H1 (cell line): ENCODE measurements around the gene SDSL. TPM values are rescaled to one million over a fixed set of nuclear protein-coding genes. Genes with fewer than 3 reads are reported as not detected.

Experiments used
- CTCF ChIA-PET: fragments of 300-600 bp; sonication (Branson Sonifier 250); formaldehyde crosslinking; loops from one replicate; lab custom pipeline; 2021; ENCODE audit not compliant: partially characterized antibody; lab: Charles Lee
- POLR2A ChIA-PET: fragments of 300-600 bp; sonication (Branson Sonifier 250); formaldehyde crosslinking; loops from one replicate; lab custom pipeline; 2021; ENCODE audit warnings: inconsistent platforms; ENCODE audit not compliant: partially characterized antibody; lab: Charles Lee
- DNase-seq, 2 experiments: peaks; one replicate each; pipeline versions ENCODE4 v3.0.0 to v3.0.0-alpha.2; 2010 to 2022; ENCODE audit warnings: low spot score in 2 of 2, low read depth in 1 of 2, mixed read lengths in 1 of 2
- FAIRE-seq: peaks from 2 replicates; lab custom pipeline; 2011; peaks lifted over from hg19 to GRCh38; lab: Jason Lieb, UNC
- H2AFZ ChIP-seq: 2 replicates; pipeline ENCODE4 v1.8.1; 2012; ENCODE audit warnings: low read length, inconsistent platforms
- H2AK5ac ChIP-seq: 2 replicates; pipeline ENCODE4 v1.6.1; 2013; ENCODE audit warnings: low read depth, low read length
- H2BK120ac ChIP-seq: replicated peaks from 2 replicates; pipeline ENCODE3; 2013; ENCODE audit warnings: low read depth, low read length, inconsistent platforms
- H2BK12ac ChIP-seq: 2 replicates; pipeline ENCODE4 v1.6.1; 2013; ENCODE audit warnings: low read depth, low read length
- H2BK15ac ChIP-seq: 2 replicates; pipeline ENCODE4 v1.6.1; 2013; ENCODE audit warnings: low read length
- H2BK20ac ChIP-seq: 2 replicates; pipeline ENCODE4 v1.6.1; 2013; ENCODE audit warnings: low read length
- H2BK5ac ChIP-seq: 2 replicates; pipeline ENCODE4 v1.6.1; 2013; ENCODE audit warnings: low read depth, low read length
- H3K14ac ChIP-seq: 2 replicates; pipeline ENCODE4 v1.6.1; 2013; ENCODE audit warnings: inconsistent platforms; ENCODE audit not compliant: insufficient read length
- H3K18ac ChIP-seq: 2 replicates; pipeline ENCODE4 v1.6.1; 2013; ENCODE audit warnings: low read length; ENCODE audit errors: extremely low read depth
- H3K23ac ChIP-seq: 2 replicates; pipeline ENCODE4 v1.6.1; 2013; ENCODE audit warnings: inconsistent platforms; ENCODE audit not compliant: insufficient read length
- H3K23me2 ChIP-seq: 2 replicates; pipeline ENCODE4 v1.6.1; 2013; ENCODE audit warnings: low read depth, low read length
- H3K27ac ChIP-seq: 2 replicates; pipeline ENCODE4 v1.6.1; 2011; ENCODE audit warnings: low read depth, low read length, inconsistent platforms
- H3K27me3 ChIP-seq, 4 experiments: replicated peaks in 1 of 4; 1 replicate in 1 of 4; 2 replicates in 3 of 4; pipeline versions ENCODE4 v1.6.1 to v1.8.1; 2011 to 2013; ENCODE audit warnings: low read length in 3 of 4, mild to moderate bottlenecking in 3 of 4, inconsistent platforms in 2 of 4, mixed read lengths in 2 of 4, moderate library complexity in 1 of 4; ENCODE audit not compliant: control insufficient read depth in 3 of 4, insufficient read depth in 3 of 4; ENCODE audit errors: extremely low read depth in 1 of 4
- H3K36me3 ChIP-seq, 4 experiments: 2 replicates each; pipeline versions ENCODE4 v1.6.1 to v1.8.1; 2011 to 2013; ENCODE audit warnings: mild to moderate bottlenecking in 4 of 4, low read length in 3 of 4, moderate library complexity in 2 of 4, control low read depth in 1 of 4, inconsistent platforms in 1 of 4; ENCODE audit not compliant: insufficient read depth in 4 of 4, control insufficient read depth in 2 of 4
- H3K4ac ChIP-seq: replicated peaks from 2 replicates; pipeline ENCODE3; 2013; ENCODE audit warnings: low read length, low read depth, mixed read lengths, inconsistent platforms; ENCODE audit not compliant: insufficient read length
- H3K4me1 ChIP-seq, 4 experiments: replicated peaks in 1 of 4; 1 replicate in 1 of 4; 2 replicates in 3 of 4; pipeline versions ENCODE4 v1.6.1 to v1.8.1; 2011 to 2013; ENCODE audit warnings: low read length in 3 of 4, inconsistent platforms in 2 of 4, mixed read lengths in 1 of 4; ENCODE audit not compliant: insufficient read depth in 4 of 4, control insufficient read depth in 3 of 4
- H3K4me2 ChIP-seq, 2 experiments: 2 replicates each; pipeline versions ENCODE4 v1.6.1 to v1.8.1; 2011 to 2013; ENCODE audit warnings: low read depth in 2 of 2, low read length in 2 of 2, control low read depth in 1 of 2, inconsistent platforms in 1 of 2, mild to moderate bottlenecking in 1 of 2; ENCODE audit not compliant: insufficient read depth in 1 of 2
- H3K4me3 ChIP-seq, 4 experiments: fragments of 200-600, 300-600 bp in 1 of 4; sonication (generic), shearing (Covaris generic), sonication (Bioruptor Twin) in 1 of 4; 2 replicates each; pipeline versions ENCODE4 v1.5.1 to v1.8.1; 2011 to 2016; ENCODE audit warnings: low read length in 4 of 4, low read depth in 3 of 4, control low read depth in 2 of 4, inconsistent platforms in 2 of 4, mild to moderate bottlenecking in 2 of 4, mixed read lengths in 1 of 4, moderate library complexity in 1 of 4; ENCODE audit not compliant: insufficient read depth in 2 of 4; ENCODE audit errors: extremely low read depth in 1 of 4
- H3K56ac ChIP-seq: replicated peaks from 2 replicates; pipeline ENCODE3; 2013; ENCODE audit warnings: low read depth, mild to moderate bottlenecking, mixed read lengths, low read length, inconsistent platforms; ENCODE audit not compliant: insufficient read length
- H3K79me1 ChIP-seq: 2 replicates; pipeline ENCODE4 v1.6.1; 2013; ENCODE audit warnings: low read depth, low read length, control low read depth
- H3K79me2 ChIP-seq, 2 experiments: 2 replicates each; pipeline versions ENCODE4 v1.6.1 to v1.8.1; 2012 to 2013; ENCODE audit warnings: low read length in 2 of 2, mild to moderate bottlenecking in 2 of 2, inconsistent platforms in 1 of 2; ENCODE audit not compliant: insufficient read depth in 2 of 2, control insufficient read depth in 1 of 2
- H3K9ac ChIP-seq, 4 experiments: replicated peaks in 1 of 4; 1 replicate in 1 of 4; 2 replicates in 3 of 4; pipeline versions ENCODE4 v1.6.1 to v1.8.1; 2011 to 2013; ENCODE audit warnings: low read depth in 3 of 4, low read length in 3 of 4, control low read depth in 2 of 4, mild to moderate bottlenecking in 2 of 4, moderate library complexity in 2 of 4, inconsistent platforms in 1 of 4; ENCODE audit errors: extremely low read depth in 1 of 4
- H3K9me3 ChIP-seq, 2 experiments: 2 replicates each; pipeline versions ENCODE4 v1.6.1 to v1.8.1; 2012 to 2013; ENCODE audit warnings: mild to moderate bottlenecking in 2 of 2, moderate library complexity in 2 of 2, control low read depth in 1 of 2, inconsistent platforms in 1 of 2, low read depth in 1 of 2, low read length in 1 of 2, mixed read lengths in 1 of 2; ENCODE audit not compliant: insufficient read depth in 2 of 2
- H4K20me1 ChIP-seq, 2 experiments: replicated peaks in 1 of 2; 2 replicates each; pipeline versions ENCODE3 to v1.8.1; 2011 to 2013; ENCODE audit warnings: inconsistent platforms in 2 of 2, low read length in 2 of 2, mild to moderate bottlenecking in 1 of 2; ENCODE audit not compliant: insufficient read depth in 2 of 2, control insufficient read depth in 1 of 2
- H4K5ac ChIP-seq: 2 replicates; pipeline ENCODE4 v1.6.1; 2013; ENCODE audit warnings: low read length, low read depth, mixed read lengths, inconsistent platforms; ENCODE audit not compliant: insufficient read length
- H4K8ac ChIP-seq: 2 replicates; pipeline ENCODE4 v1.8.0; 2013; ENCODE audit warnings: mild to moderate bottlenecking, moderate library complexity, low read length, inconsistent platforms; ENCODE audit not compliant: insufficient read depth; ENCODE audit errors: extremely low read depth
- H4K91ac ChIP-seq: replicated peaks from 2 replicates; pipeline ENCODE3; 2013; ENCODE audit warnings: low read length, mixed read lengths, inconsistent platforms; ENCODE audit not compliant: insufficient read length
- CREB1 ChIP-seq: IDR thresholded peaks from 2 replicates; pipeline ENCODE4 v1.6.1; 2012; ENCODE audit warnings: inconsistent platforms
- EGR1 ChIP-seq: IDR thresholded peaks from 2 replicates; pipeline ENCODE4 v1.6.1; 2011; ENCODE audit warnings: low read depth, low read length, borderline replicate concordance
- FOSL1 ChIP-seq: IDR thresholded peaks from 2 replicates; pipeline ENCODE4 v1.6.1; 2011; ENCODE audit warnings: mild to moderate bottlenecking, low read depth, low read length, moderate library complexity; ENCODE audit not compliant: insufficient read depth
- RBBP5 ChIP-seq: IDR thresholded peaks from 2 replicates; pipeline ENCODE4 v1.7.1; 2012; ENCODE audit warnings: low read depth, mild to moderate bottlenecking, inconsistent platforms, low read length, moderate library complexity, borderline replicate concordance
- SP4 ChIP-seq: IDR thresholded peaks from 2 replicates; pipeline ENCODE4 v1.6.1; 2012; ENCODE audit warnings: low read length, inconsistent platforms
- TBP ChIP-seq: IDR thresholded peaks from 2 replicates; pipeline ENCODE4 v1.6.1; 2011; ENCODE audit warnings: low read depth, low read length, improper control_type of control experiment
- WGBS, 2 experiments: shearing (Covaris generic) in 1 of 2; methylation state at CpG; one replicate each; pipeline versions ENCODE4 v1.1.6 to v1.1.7; 2013 to 2015; ENCODE audit warnings: low lambda C conversion rate in 2 of 2, mixed read lengths in 2 of 2, inconsistent platforms in 1 of 2, low coverage in 1 of 2, missing lambda C conversion rate in 1 of 2; ENCODE audit not compliant: insufficient replicate concordance in 2 of 2, insufficient coverage in 1 of 2, insufficient read length in 1 of 2; ENCODE audit errors: extremely low coverage in 1 of 2, missing lambda C conversion rate in 1 of 2; 5-methylcytosine and 5-hydroxymethylcytosine counted together
- polyA plus RNA-seq, 7 experiments: library from polyadenylated mRNA; depleted of rRNA in 3 of 7; stranded (reverse) in 5 of 7; unstranded in 2 of 7; fragments of >200 nt in 5 of 7; fragments of 200-250 nt in 2 of 7; gene quantifications; 1 replicate in 5 of 7; 2 replicates in 1 of 7; 4 replicates in 1 of 7; pipeline versions ENCODE4 v1.2.1 to v1.2.3, GENCODE V29; 2011 to 2013; ENCODE audit warnings: missing spikeins in 2 of 7, mixed read lengths in 2 of 7
- total RNA-seq: library from RNA; stranded (reverse); fragmentation: NEBNext Ultra II Directional; extraction: Animal tissue kit (Norgen Biotek cat#: 25700); gene quantifications from 2 replicates; pipeline ENCODE4 v1.2.1, GENCODE V29; 2021

SDSL gene
- total and polyA plus RNA-seq, 2 of the 8 experiments (the other 6 are each of a cell fraction or from before 2014, with no cell fraction given): 0.69 to 1.3 TPM

- Histone ChIP-seq H3K4me3 (no peak overlapping the region), H2AFZ (no peak overlapping the region), H3K18ac (no peak overlapping the region), H2BK15ac (no peak overlapping the region), H4K5ac (no peak overlapping the region), H3K23me2 (peaks cover 6% of the 10 kb centered on the region; the same call in 1 of the 2 replicates), H2BK120ac (no peak overlapping the region), H3K14ac (no peak overlapping the region), H3K4me1 (peaks cover 0 to 2% (median under 1%) of the 10 kb centered on the region in 4 experiments; a peak in 2 of 7 replicates), H3K79me1 (no peaks in the 10 kb centered on the region), H3K4me2 (no peak overlapping the region), H2BK5ac (no peak overlapping the region), H4K20me1 (no peaks in the 10 kb centered on the region), H3K9me3 (no peaks in the 10 kb centered on the region; a peak in 1 of 4 replicates), H3K27ac (no peak overlapping the region), H2BK20ac (no peak overlapping the region), H3K36me3 (no peaks in the 10 kb centered on the region; a peak in 1 of 8 replicates), H3K79me2 (no peaks in the 10 kb centered on the region), H3K56ac (no peak overlapping the region), H3K27me3 (no peaks in the 10 kb centered on the region; a peak in 2 of 7 replicates), H2AK5ac (0 out of 2 replicates have a peak overlapping the region, but pooled peaks have one; percentile 77), H4K91ac (no peak overlapping the region), H3K9ac (no peak overlapping the region), H3K23ac (no peak overlapping the region), H4K8ac (no peak overlapping the region; the same call in 1 of the 2 replicates), H2BK12ac (no peak overlapping the region; the same call in 1 of the 2 replicates), H3K4ac (no peak overlapping the region)
- FAIRE-seq: no peak
- POLR2A ChIA-PET: interaction anchor here (0.9 kb wide), 1 partner anchor 281 kb away, joined by 3 read pairs; no protein-coding TSS in a partner anchor
- CTCF ChIA-PET: interaction anchor here (0.5 to 3.1 kb wide), 3 partner anchors 11 to 319 kb away, joined by 3 to 26 read pairs (median 6); no protein-coding TSS in a partner anchor
- 84% methylated on average over 3 of the region's 6 CpGs; no CpG with 5 or more reads in 1 of the 2 experiments for WGBS, 2 experiments
- no peak for DNase-seq
- TF ChIP-seq SP4 (no peak), EGR1 (no peak), FOSL1 (no peak), TBP (no peak), CREB1 (no peak), RBBP5 (no peak)
Observed at GRCh38 chr12:113436586-113436985, 14.4 kb downstream of the SDSL start.
